Effector memory CD4-positive, alpha-beta T cell (primary cell): ENCODE measurements around the gene C16orf87.
"Not testable (repeated sequence)": the region's sequence is repeated elsewhere in the genome, so short reads cannot be mapped to it uniquely, and the experiment has no call there.

Experiments
- DNase-seq, 3 donors: peaks; one replicate each; pipeline ENCODE4 v3.0.0-alpha.2; 2020
- H3K27ac ChIP-seq: 2 replicates; pipeline ENCODE4 v1.7.0; 2013; ENCODE audit warnings: mild to moderate bottlenecking, low read length, moderate library complexity; ENCODE audit not compliant: insufficient read depth, poor library complexity, severe bottlenecking
- H3K27me3 ChIP-seq: replicated peaks from 2 replicates; pipeline ENCODE4 v1.7.0; 2013; ENCODE audit warnings: mild to moderate bottlenecking, low read length; ENCODE audit not compliant: insufficient read depth, control insufficient read depth, poor library complexity, severe bottlenecking
- H3K36me3 ChIP-seq: 2 replicates; pipeline ENCODE4 v1.7.0; 2013; ENCODE audit warnings: mild to moderate bottlenecking, low read length, moderate library complexity; ENCODE audit not compliant: control insufficient read depth, insufficient read depth
- H3K4me1 ChIP-seq: 2 replicates; pipeline ENCODE4 v1.7.0; 2013; ENCODE audit warnings: low read length, mild to moderate bottlenecking; ENCODE audit not compliant: control insufficient read depth, insufficient read depth, poor library complexity, severe bottlenecking
- H3K4me3 ChIP-seq: 2 replicates; pipeline ENCODE4 v1.7.0; 2013; ENCODE audit warnings: low read length, low read depth, mild to moderate bottlenecking; ENCODE audit not compliant: insufficient read depth, poor library complexity, severe bottlenecking
- H3K9me3 ChIP-seq: 2 replicates; pipeline ENCODE4 v1.7.0; 2013; ENCODE audit warnings: mild to moderate bottlenecking, low read length, moderate library complexity; ENCODE audit not compliant: control insufficient read depth
- total RNA-seq, 3 donors: gene quantifications; one replicate each; lab custom pipeline; 2026; lab: John Stamatoyannopoulos, UW

C16orf87 gene
- total RNA-seq = 16.4 to 31.6 (median 21.9) reads per million in 3 donors

GRCh38 chr16:46830902-46831647, at the start of gene C16orf87:
Gene C16orf87, minus strand, starts transcription at chr16:46831180. Its CDS starts 31 bp downstream, at chr16:46831149.
- Histone ChIP-seq H3K9me3 (no peaks in the 10 kb centered on the region), H3K4me3 (peak within 1 kb of the TSS; percentile 81), H3K27ac (peak within 1 kb of the TSS; percentile 72), H3K4me1 (no peaks in the 10 kb centered on the region), H3K27me3 (no peaks in the 10 kb centered on the region), H3K36me3 (no peaks in the 10 kb centered on the region)
- peak; percentile 81 to 87 (median 85) for DNase-seq

GRCh38 chr16:46875243-46875642, 44.3 kb upstream of the C16orf87 start:
- Histone ChIP-seq H3K4me3 (no peak overlapping the region), H3K36me3 (no peaks in the 10 kb centered on the region), H3K27ac (no peak overlapping the region), H3K27me3 (no peaks in the 10 kb centered on the region), H3K9me3 (no peaks in the 10 kb centered on the region), H3K4me1 (no peaks in the 10 kb centered on the region)
- no peak for DNase-seq

GRCh38 chr16:46873201-46873600, 42.2 kb upstream of the C16orf87 start:
- H3K4me1 ChIP-seq = no peaks in the 10 kb centered on the region
- no peak overlapping the region for H3K27ac ChIP-seq
- H3K27me3 ChIP-seq = no peaks in the 10 kb centered on the region
- H3K4me3 ChIP-seq = no peak overlapping the region
- no peaks in the 10 kb centered on the region for H3K36me3 ChIP-seq
- no peaks in the 10 kb centered on the region for H3K9me3 ChIP-seq
- no peak for DNase-seq

GRCh38 chr16:46871597-46871996, 40.6 kb upstream of the C16orf87 start:
- no peak for DNase-seq
- Histone ChIP-seq H3K9me3 (no peaks in the 10 kb centered on the region), H3K36me3 (no peaks in the 10 kb centered on the region), H3K4me1 (no peaks in the 10 kb centered on the region), H3K27ac (no peak overlapping the region), H3K27me3 (no peaks in the 10 kb centered on the region), H3K4me3 (no peak overlapping the region)

GRCh38 chr16:46868891-46869290, 37.9 kb upstream of the C16orf87 start:
- H3K4me3 ChIP-seq, H3K4me1 ChIP-seq, H3K27ac ChIP-seq, DNase-seq, H3K9me3 ChIP-seq, H3K27me3 ChIP-seq, H3K36me3 ChIP-seq: not testable (repeated sequence)

GRCh38 chr16:46867486-46867885, 36.5 kb upstream of the C16orf87 start:
- H3K4me3 ChIP-seq, H3K27ac ChIP-seq, H3K4me1 ChIP-seq, H3K27me3 ChIP-seq, H3K36me3 ChIP-seq, H3K9me3 ChIP-seq, DNase-seq: not testable (repeated sequence)

- H3K4me1 ChIP-seq = no peaks in the 10 kb centered on the region
Measured at GRCh38 chr16:46866286-46866685, 35.3 kb upstream of the C16orf87 start.

GRCh38 chr16:46862555-46863447, 31.8 kb upstream of the C16orf87 start:
- no peak overlapping the region for H3K4me3 ChIP-seq
- DNase-seq = no peak
- no peaks in the 10 kb centered on the region for H3K9me3 ChIP-seq
- H3K4me1 ChIP-seq = no peaks in the 10 kb centered on the region
- no peaks in the 10 kb centered on the region for H3K36me3 ChIP-seq
- H3K27me3 ChIP-seq = no peaks in the 10 kb centered on the region
- H3K27ac ChIP-seq = no peak overlapping the region

More at GRCh38 chr16:46866286-46866685, 35.3 kb upstream of the C16orf87 start:
- no peak overlapping the region for H3K4me3 ChIP-seq
- H3K27me3 ChIP-seq = no peaks in the 10 kb centered on the region
- H3K27ac ChIP-seq = no peak overlapping the region
- no peaks in the 10 kb centered on the region for H3K9me3 ChIP-seq
- no peaks in the 10 kb centered on the region for H3K36me3 ChIP-seq
- DNase-seq = no peak

GRCh38 chr16:46859719-46860152, 28.8 kb upstream of the C16orf87 start:
- H3K36me3 ChIP-seq = no peaks in the 10 kb centered on the region
- no peaks in the 10 kb centered on the region for H3K4me1 ChIP-seq
- DNase-seq = no peak
- H3K27ac ChIP-seq = no peak overlapping the region
- no peaks in the 10 kb centered on the region for H3K27me3 ChIP-seq
- no peaks in the 10 kb centered on the region for H3K9me3 ChIP-seq
- no peak overlapping the region for H3K4me3 ChIP-seq

GRCh38 chr16:46858151-46858550, 27.2 kb upstream of the C16orf87 start:
- Histone ChIP-seq H3K4me1 (no peaks in the 10 kb centered on the region), H3K27ac (no peak overlapping the region), H3K4me3 (no peak overlapping the region), H3K36me3 (no peaks in the 10 kb centered on the region), H3K27me3 (no peaks in the 10 kb centered on the region), H3K9me3 (no peaks in the 10 kb centered on the region)
- no peak for DNase-seq
